Occipital lobe (tissue), 1 donor: ENCODE measurements around the gene CDK1. TPM values are rescaled to one million over a fixed set of nuclear protein-coding genes. Genes with fewer than 3 reads are reported as not detected.

Experiments
- total RNA-seq: library from RNA; depleted of rRNA; stranded (reverse); fragments of >200 nt; gene quantifications from one replicate; pipeline ENCODE4 v1.2.3, GENCODE V29; 2014

The CDK1 gene
- total RNA-seq, 1 donor from 2014 or later, result 21.7 TPM

Other genes starting within 250 kb of the CDK1 start
- gene RHOBTB1, start 165.7 kb downstream of the CDK1 start, total RNA-seq, result 40.6 TPM